GM12801 (cell line): ENCODE data around the gene EPM2AIP1.

ENCODE experiments used
- TF ChIP-seq, protein P1 (sequence below): IDR thresholded peaks from one replicate; pipeline ENCODE4 v1.5.1; 2011; ENCODE audit warnings: control low read depth; ENCODE audit not compliant: insufficient read length; ENCODE audit errors: extremely low read depth

Gene EPM2AIP1

GRCh38 chr3:36969540-36970432, 23.1 kb downstream of the EPM2AIP1 start:
- TF ChIP-seq, protein P1, sequence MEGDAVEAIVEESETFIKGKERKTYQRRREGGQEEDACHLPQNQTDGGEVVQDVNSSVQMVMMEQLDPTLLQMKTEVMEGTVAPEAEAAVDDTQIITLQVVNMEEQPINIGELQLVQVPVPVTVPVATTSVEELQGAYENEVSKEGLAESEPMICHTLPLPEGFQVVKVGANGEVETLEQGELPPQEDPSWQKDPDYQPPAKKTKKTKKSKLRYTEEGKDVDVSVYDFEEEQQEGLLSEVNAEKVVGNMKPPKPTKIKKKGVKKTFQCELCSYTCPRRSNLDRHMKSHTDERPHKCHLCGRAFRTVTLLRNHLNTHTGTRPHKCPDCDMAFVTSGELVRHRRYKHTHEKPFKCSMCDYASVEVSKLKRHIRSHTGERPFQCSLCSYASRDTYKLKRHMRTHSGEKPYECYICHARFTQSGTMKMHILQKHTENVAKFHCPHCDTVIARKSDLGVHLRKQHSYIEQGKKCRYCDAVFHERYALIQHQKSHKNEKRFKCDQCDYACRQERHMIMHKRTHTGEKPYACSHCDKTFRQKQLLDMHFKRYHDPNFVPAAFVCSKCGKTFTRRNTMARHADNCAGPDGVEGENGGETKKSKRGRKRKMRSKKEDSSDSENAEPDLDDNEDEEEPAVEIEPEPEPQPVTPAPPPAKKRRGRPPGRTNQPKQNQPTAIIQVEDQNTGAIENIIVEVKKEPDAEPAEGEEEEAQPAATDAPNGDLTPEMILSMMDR, result no peak

GRCh38 chr3:36969085-36969484, 23.8 kb downstream of the EPM2AIP1 start:
- TF ChIP-seq, protein P1, result no peak

- TF ChIP-seq, protein P1, result no peak
Observed at GRCh38 chr3:36965440-36965839, 27.5 kb downstream of the EPM2AIP1 start.

DNA sequence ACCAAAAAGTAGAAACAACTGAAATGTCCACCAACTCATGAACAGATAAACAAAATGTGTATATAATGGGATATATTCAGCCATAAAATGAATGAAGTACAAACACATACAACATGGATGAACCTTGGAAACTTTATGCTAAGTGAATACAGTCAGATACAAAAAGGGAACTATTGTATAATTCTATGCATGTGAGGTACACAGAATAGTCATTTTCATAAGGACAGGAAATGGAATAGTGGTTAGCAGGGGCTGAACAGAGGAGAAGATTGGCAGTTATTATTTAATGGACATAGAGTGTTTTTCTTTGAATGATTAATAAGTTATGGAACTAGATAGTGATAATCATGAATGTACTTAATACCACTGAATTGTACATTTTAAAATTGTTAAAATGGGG, 28.1 kb downstream of the EPM2AIP1 start:
- TF ChIP-seq, protein P1, result no peak

DNA sequence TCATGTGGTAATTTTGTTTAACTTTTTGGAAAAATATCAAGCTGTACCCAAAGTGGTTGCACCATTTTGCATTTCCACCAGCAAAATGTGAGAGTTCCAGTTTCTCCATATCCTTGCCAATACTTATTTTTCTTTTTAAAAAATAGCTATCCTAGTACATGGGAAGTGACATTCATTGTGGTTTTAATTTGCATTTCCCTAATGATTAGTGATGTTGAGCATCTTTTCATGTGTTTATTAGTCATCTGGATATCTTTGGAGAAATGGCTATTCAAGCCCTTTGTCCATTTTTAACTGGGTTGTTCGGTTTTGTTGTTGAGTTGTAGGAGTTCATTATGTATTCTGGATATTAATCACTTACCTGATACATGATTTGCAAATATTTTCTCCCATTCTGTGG, 28.6 kb downstream of the EPM2AIP1 start:
- TF ChIP-seq, protein P1, result no peak

- TF ChIP-seq, protein P1, result no peak
Observed at GRCh38 chr3:36960502-36960901, 32.4 kb downstream of the EPM2AIP1 start.

- TF ChIP-seq, protein P1, result no peak
Observed at GRCh38 chr3:36959821-36960220, 33.1 kb downstream of the EPM2AIP1 start.
